ENCODE data around the gene RHOT2. TPM values are rescaled to one million over a fixed set of nuclear protein-coding genes. Genes with fewer than 3 reads are reported as not detected.

RHOT2 gene
- total RNA-seq, 1 donor from 2014 or later, result 34.0 TPM

GRCh38 chr16:674214-674881 is 6.4 kb downstream of the RHOT2 start:
- Histone ChIP-seq H3K79me2 (ENCODE audit: low read depth) (peaks cover 1% of the 10 kb centered on the region), H3K4me1 (peaks cover 7% of the 10 kb centered on the region), H3K27me3 (peaks cover 17% of the 10 kb centered on the region), H3K9me3 (ENCODE audit: low read depth) (no peaks in the 10 kb centered on the region), H4K20me1 (ENCODE audit: low read depth) (peaks cover 30% of the 10 kb centered on the region), H3F3A (ENCODE audit: low read depth) (peaks cover 34% of the 10 kb centered on the region), H3K27ac (no peak overlapping the region), H3K9ac (no peak overlapping the region), H3K36me3 (no peaks in the 10 kb centered on the region), H2AFZ (replicated peaks) (no peak overlapping the region), H3K4me2 (peak overlapping the region; percentile 81), H3K4me3 (no peak overlapping the region)
- no peaks in the 10 kb centered on the region for H3K36me3 Mint-ChIP-seq
- no peak for DNase-seq (ENCODE audit: low spot score)
- TF ChIP-seq EZH2phosphoT487 (IDR thresholded peaks at IDR 0.05), result no peak
- no peak for TF ChIP-seq EZH2 (IDR thresholded peaks at IDR 0.05)
- no peak for TF ChIP-seq CTCF (IDR thresholded peaks at IDR 0.05)
- H3K27ac Mint-ChIP-seq, result no peak overlapping the region
- no peaks in the 10 kb centered on the region for H3K9me3 Mint-ChIP-seq
- no peak overlapping the region for H3K4me3 Mint-ChIP-seq
- peaks cover 3% of the 10 kb centered on the region for H3K4me1 Mint-ChIP-seq
- H3K27me3 Mint-ChIP-seq (ENCODE audit: insufficient read depth, low read depth), result peaks cover 2% of the 10 kb centered on the region

GRCh38 chr16:674968-675883 is 7.3 kb downstream of the RHOT2 start, which contains the start of gene RHBDL1:
RHBDL1 (plus strand) TSS chr16:675671; CDS start chr16:675791, 120 bp downstream.
- Histone ChIP-seq H3K36me3 (no peaks in the 10 kb centered on the region), H3F3A (ENCODE audit: low read depth) (peaks cover 39% of the 10 kb centered on the region), H2AFZ (replicated peaks) (no peak within 1 kb of the TSS), H3K79me2 (ENCODE audit: low read depth) (no peaks in the 10 kb centered on the region), H3K27ac (no peak within 1 kb of the TSS), H4K20me1 (ENCODE audit: low read depth) (peaks cover 22% of the 10 kb centered on the region), H3K4me3 (peak within 1 kb of the TSS; percentile 50), H3K9me3 (ENCODE audit: low read depth) (no peaks in the 10 kb centered on the region), H3K4me2 (peak within 1 kb of the TSS; percentile 81), H3K9ac (no peak within 1 kb of the TSS), H3K4me1 (peaks cover 7% of the 10 kb centered on the region), H3K27me3 (peaks cover 17% of the 10 kb centered on the region)
- TF ChIP-seq EZH2 (IDR thresholded peaks at IDR 0.05) (no peak), CTCF (IDR thresholded peaks at IDR 0.05) (no peak), EZH2phosphoT487 (IDR thresholded peaks at IDR 0.05) (no peak)
- H3K27ac Mint-ChIP-seq, result no peak within 1 kb of the TSS
- H3K27me3 Mint-ChIP-seq (ENCODE audit: insufficient read depth, low read depth), result peaks cover 2% of the 10 kb centered on the region
- H3K9me3 Mint-ChIP-seq, result no peaks in the 10 kb centered on the region
- peak within 1 kb of the TSS; percentile 74 for H3K4me3 Mint-ChIP-seq
- no peaks in the 10 kb centered on the region for H3K36me3 Mint-ChIP-seq
- DNase-seq (ENCODE audit: low spot score), result peak; percentile 61
- peaks cover 3% of the 10 kb centered on the region for H3K4me1 Mint-ChIP-seq

- TF ChIP-seq EZH2phosphoT487 (IDR thresholded peaks at IDR 0.05) (no peak), CTCF (IDR thresholded peaks at IDR 0.05) (no peak), EZH2 (IDR thresholded peaks at IDR 0.05) (no peak)
- no peak for DNase-seq (ENCODE audit: low spot score)
- no peak overlapping the region for H3K4me3 Mint-ChIP-seq
- peaks cover 7% of the 10 kb centered on the region for H3K4me1 ChIP-seq
- H3K27ac ChIP-seq, result no peak overlapping the region
- H3K36me3 ChIP-seq, result no peaks in the 10 kb centered on the region
- H3K4me3 ChIP-seq, result peak overlapping the region; percentile 50
- H2AFZ ChIP-seq (replicated peaks), result no peak overlapping the region
- H3F3A ChIP-seq (ENCODE audit: low read depth), result peaks cover 45% of the 10 kb centered on the region
- peaks cover 2% of the 10 kb centered on the region for H3K27me3 Mint-ChIP-seq (ENCODE audit: insufficient read depth, low read depth)
- no peaks in the 10 kb centered on the region for H3K9me3 Mint-ChIP-seq
- peak overlapping the region; percentile 81 for H3K4me2 ChIP-seq
- peaks cover 4% of the 10 kb centered on the region for H3K79me2 ChIP-seq (ENCODE audit: low read depth)
- H3K27ac Mint-ChIP-seq, result no peak overlapping the region
- no peak overlapping the region for H3K9ac ChIP-seq
- H3K27me3 ChIP-seq, result peaks cover 17% of the 10 kb centered on the region
- H3K9me3 ChIP-seq (ENCODE audit: low read depth), result no peaks in the 10 kb centered on the region
- peaks cover 5% of the 10 kb centered on the region for H3K4me1 Mint-ChIP-seq
- H3K36me3 Mint-ChIP-seq, result no peaks in the 10 kb centered on the region
- H4K20me1 ChIP-seq (ENCODE audit: low read depth), result peaks cover 26% of the 10 kb centered on the region
These were observed 8.1 kb downstream of the RHOT2 start for GRCh38 chr16:675884-676564.

All from neural progenitor cell (in vitro differentiated cells).